SJSA1 (cell line): ENCODE measurements around the gene AHCYL1. TPM values are rescaled to one million over a fixed set of nuclear protein-coding genes. Genes with fewer than 3 reads are reported as not detected.

Experiments
- DNase-seq, 2 experiments: peaks; one replicate each; pipeline ENCODE4 v3.0.0-alpha.2; 2015 to 2020; ENCODE audit warnings: low spot score in 2 of 2, low read depth in 1 of 2
- H3K27ac ChIP-seq: fragments of 250-450 bp; sonication (Bioruptor Pico); 2 replicates; pipeline ENCODE4 v1.5.1; 2020; ENCODE audit warnings: mild to moderate bottlenecking, moderate library complexity
- H3K27me3 ChIP-seq: fragments of 250-450 bp; sonication (Bioruptor Pico); replicated peaks from 2 replicates; pipeline ENCODE4 v1.5.1; 2020; ENCODE audit warnings: mild to moderate bottlenecking, moderate library complexity
- H3K36me3 ChIP-seq: fragments of 250-450 bp; sonication (Bioruptor Pico); 2 replicates; pipeline ENCODE4 v1.5.1; 2020; ENCODE audit warnings: mild to moderate bottlenecking
- H3K4me1 ChIP-seq: fragments of 250-450 bp; sonication (Bioruptor Pico); replicated peaks from 2 replicates; pipeline ENCODE4 v1.6.1; 2021; ENCODE audit warnings: mild to moderate bottlenecking
- H3K4me3 ChIP-seq: fragments of 250-450 bp; sonication (Bioruptor Pico); 2 replicates; pipeline ENCODE4 v1.5.1; 2020; ENCODE audit warnings: mild to moderate bottlenecking
- H3K9me3 ChIP-seq: fragments of 250-450 bp; sonication (Bioruptor Pico); replicated peaks from 2 replicates; pipeline ENCODE4 v1.5.1; 2020; ENCODE audit warnings: mild to moderate bottlenecking
- total RNA-seq: library from RNA; depleted of rRNA; stranded (reverse); fragments of >200 nt; shearing (Covaris generic); gene quantifications from 2 replicates; pipeline ENCODE4 v1.2.3, GENCODE V29; 2014

AHCYL1 gene
- total RNA-seq, 1 experiment from 2014 or later = 44.9 TPM

GRCh38 chr1:110047463-110047862, 62.9 kb downstream of the AHCYL1 start:
- Histone ChIP-seq H3K4me1 (no peaks in the 10 kb centered on the region), H3K9me3 (no peaks in the 10 kb centered on the region), H3K36me3 (peaks cover 96% of the 10 kb centered on the region), H3K27me3 (no peaks in the 10 kb centered on the region), H3K4me3 (no peak overlapping the region), H3K27ac (no peak overlapping the region)
- no peak for DNase-seq

- DNase-seq = no peak
- Histone ChIP-seq H3K4me3 (no peak overlapping the region), H3K27ac (no peak overlapping the region), H3K9me3 (no peaks in the 10 kb centered on the region), H3K4me1 (no peaks in the 10 kb centered on the region), H3K27me3 (no peaks in the 10 kb centered on the region), H3K36me3 (peaks cover 96% of the 10 kb centered on the region)
Observed at GRCh38 chr1:110048240-110048639, 63.7 kb downstream of the AHCYL1 start.

- Histone ChIP-seq H3K4me1 (no peaks in the 10 kb centered on the region), H3K4me3 (no peak overlapping the region), H3K9me3 (no peaks in the 10 kb centered on the region), H3K36me3 (peaks cover 96% of the 10 kb centered on the region), H3K27me3 (no peaks in the 10 kb centered on the region), H3K27ac (no peak overlapping the region)
- no peak for DNase-seq
Observed at GRCh38 chr1:110048923-110049601, 64.5 kb downstream of the AHCYL1 start.

GRCh38 chr1:110049801-110050601, 65.4 kb downstream of the AHCYL1 start:
- H3K27ac ChIP-seq = no peak overlapping the region
- no peak for DNase-seq

GRCh38 chr1:110050602-110051261, 66.2 kb downstream of the AHCYL1 start:
- no peaks in the 10 kb centered on the region for H3K27me3 ChIP-seq
- H3K4me3 ChIP-seq = no peak overlapping the region
- H3K9me3 ChIP-seq = no peaks in the 10 kb centered on the region
- H3K4me1 ChIP-seq = no peaks in the 10 kb centered on the region
- no peak for DNase-seq
- no peak overlapping the region for H3K27ac ChIP-seq
- peaks cover 96% of the 10 kb centered on the region for H3K36me3 ChIP-seq

More at GRCh38 chr1:110049801-110050601, 65.4 kb downstream of the AHCYL1 start:
- no peaks in the 10 kb centered on the region for H3K9me3 ChIP-seq
- no peaks in the 10 kb centered on the region for H3K27me3 ChIP-seq
- no peak overlapping the region for H3K4me3 ChIP-seq
- peaks cover 96% of the 10 kb centered on the region for H3K36me3 ChIP-seq
- no peaks in the 10 kb centered on the region for H3K4me1 ChIP-seq

GRCh38 chr1:110051262-110051648, 66.7 kb downstream of the AHCYL1 start:
- H3K4me1 ChIP-seq = no peaks in the 10 kb centered on the region
- H3K4me3 ChIP-seq = no peak overlapping the region
- no peak for DNase-seq
- H3K36me3 ChIP-seq = peaks cover 96% of the 10 kb centered on the region
- no peaks in the 10 kb centered on the region for H3K9me3 ChIP-seq
- no peaks in the 10 kb centered on the region for H3K27me3 ChIP-seq
- no peak overlapping the region for H3K27ac ChIP-seq

GRCh38 chr1:110053552-110054428, 69.2 kb downstream of the AHCYL1 start:
- Histone ChIP-seq H3K36me3 (peaks cover 92% of the 10 kb centered on the region), H3K27ac (no peak overlapping the region)

GRCh38 chr1:110055493-110056284, 71.1 kb downstream of the AHCYL1 start:
- Histone ChIP-seq H3K36me3 (peaks cover 81% of the 10 kb centered on the region), H3K4me1 (no peaks in the 10 kb centered on the region), H3K27ac (no peak overlapping the region), H3K4me3 (no peak overlapping the region), H3K9me3 (no peaks in the 10 kb centered on the region), H3K27me3 (no peaks in the 10 kb centered on the region)
- no peak for DNase-seq

More at GRCh38 chr1:110053552-110054428, 69.2 kb downstream of the AHCYL1 start:
- Histone ChIP-seq H3K9me3 (no peaks in the 10 kb centered on the region), H3K4me1 (no peaks in the 10 kb centered on the region), H3K27me3 (no peaks in the 10 kb centered on the region), H3K4me3 (no peak overlapping the region)
- DNase-seq = peak in 1 of 2 experiments; percentile 26

- Histone ChIP-seq H3K4me3 (no peak overlapping the region), H3K27ac (no peak overlapping the region), H3K4me1 (no peaks in the 10 kb centered on the region), H3K27me3 (no peaks in the 10 kb centered on the region), H3K36me3 (peaks cover 75% of the 10 kb centered on the region), H3K9me3 (no peaks in the 10 kb centered on the region)
- no peak for DNase-seq
Observed at GRCh38 chr1:110056285-110056683, 71.7 kb downstream of the AHCYL1 start.

GRCh38 chr1:110056776-110057175, 72.2 kb downstream of the AHCYL1 start:
- H3K4me1 ChIP-seq = no peaks in the 10 kb centered on the region
- H3K4me3 ChIP-seq = no peak overlapping the region
- DNase-seq = no peak
- no peaks in the 10 kb centered on the region for H3K27me3 ChIP-seq
- H3K27ac ChIP-seq = no peak overlapping the region
- no peaks in the 10 kb centered on the region for H3K9me3 ChIP-seq
- peaks cover 70% of the 10 kb centered on the region for H3K36me3 ChIP-seq

- Histone ChIP-seq H3K27me3 (no peaks in the 10 kb centered on the region), H3K9me3 (no peaks in the 10 kb centered on the region), H3K36me3 (peaks cover 57% of the 10 kb centered on the region), H3K27ac (no peak overlapping the region), H3K4me3 (no peak overlapping the region), H3K4me1 (no peaks in the 10 kb centered on the region)
- no peak for DNase-seq
Observed at GRCh38 chr1:110057963-110058518, 73.5 kb downstream of the AHCYL1 start.

GRCh38 chr1:110058591-110058990, 74.0 kb downstream of the AHCYL1 start:
- Histone ChIP-seq H3K27me3 (no peaks in the 10 kb centered on the region), H3K4me3 (no peak overlapping the region), H3K4me1 (no peaks in the 10 kb centered on the region), H3K27ac (no peak overlapping the region), H3K9me3 (no peaks in the 10 kb centered on the region), H3K36me3 (peaks cover 52% of the 10 kb centered on the region)
- no peak for DNase-seq
